GM12878 (cell line): ENCODE data around the gene ZBTB8OS. TPM values are rescaled to one million over a fixed set of nuclear protein-coding genes. Genes with fewer than 3 reads are reported as not detected.

ENCODE experiments used
- BCL3 ChIP-seq: IDR thresholded peaks from 2 replicates; pipeline ENCODE4 v1.6.1; 2011; ENCODE audit warnings: borderline replicate concordance, low read depth, mild to moderate bottlenecking, moderate library complexity, low read length; ENCODE audit not compliant: insufficient read depth, poor library complexity, severe bottlenecking
- CBFB ChIP-seq: IDR thresholded peaks from 2 replicates; pipeline ENCODE4 v1.6.1; 2016; ENCODE audit warnings: antibody characterized with exemption, low read depth
- CEBPZ ChIP-seq: fragments of 150-350 bp; IDR thresholded peaks from 2 replicates; pipeline ENCODE4 v1.6.1; 2016; ENCODE audit warnings: low read depth, low read length
- CUX1 ChIP-seq: IDR thresholded peaks from 2 replicates; pipeline ENCODE4 v1.6.1; 2012; ENCODE audit warnings: improper control_type of control experiment, low read depth, low read length; ENCODE audit not compliant: insufficient replicate concordance
- EED ChIP-seq: sonication (generic); IDR thresholded peaks from 2 replicates; pipeline ENCODE4 v1.6.1; 2016; ENCODE audit warnings: antibody characterized with exemption, low read depth
- FOXM1 ChIP-seq: IDR thresholded peaks from 2 replicates; pipeline ENCODE4 v1.6.1; 2012; ENCODE audit warnings: low read depth, mild to moderate bottlenecking, inconsistent platforms, low read length, moderate library complexity
- HDAC6 ChIP-seq: fragments of 200-600 bp; sonication (generic); IDR thresholded peaks from one replicate; pipeline ENCODE4 v1.8.0; 2017; ENCODE audit warnings: antibody characterized with exemption; ENCODE audit not compliant: unreplicated experiment
- JUND ChIP-seq: IDR thresholded peaks from 2 replicates; pipeline ENCODE4 v1.6.1; 2012; ENCODE audit warnings: low read depth, mild to moderate bottlenecking, low read length, improper control_type of control experiment, moderate library complexity
- MEF2B ChIP-seq: fragments of 450-650 bp; IDR thresholded peaks from 2 replicates; pipeline ENCODE4 v1.6.1; 2018; ENCODE audit warnings: mild to moderate bottlenecking, moderate library complexity; ENCODE audit not compliant: partially characterized antibody, poor library complexity, severe bottlenecking
- MXI1 ChIP-seq: fragments of 150-350 bp; IDR thresholded peaks from 2 replicates; pipeline ENCODE4 v1.6.1; 2011; ENCODE audit warnings: low read depth, mild to moderate bottlenecking, inconsistent platforms, low read length, improper control_type of control experiment
- NFXL1 ChIP-seq: fragments of 450-650 bp; IDR thresholded peaks from 2 replicates; pipeline ENCODE4 v1.6.1; 2017; ENCODE audit warnings: antibody characterized with exemption, mild to moderate bottlenecking, borderline replicate concordance
- RELB ChIP-seq: fragments of 450-650 bp; IDR thresholded peaks from 2 replicates; pipeline ENCODE4 v1.6.1; 2017; ENCODE audit warnings: low read depth, mild to moderate bottlenecking, moderate library complexity
- SPI1 ChIP-seq: IDR thresholded peaks from 2 replicates; pipeline ENCODE4 v1.6.1; 2011; ENCODE audit warnings: low read depth, mild to moderate bottlenecking, low read length, moderate library complexity, borderline replicate concordance; ENCODE audit not compliant: insufficient read depth
- SUPT20H ChIP-seq: IDR thresholded peaks from 2 replicates; pipeline ENCODE4 v1.6.1; 2011; ENCODE audit warnings: low read depth, mild to moderate bottlenecking, low read length, moderate library complexity, borderline replicate concordance; ENCODE audit not compliant: control insufficient read depth
- SUZ12 ChIP-seq: fragments of 200-600 bp; sonication (generic); IDR thresholded peaks from one replicate; pipeline ENCODE4 v1.6.1; 2018; ENCODE audit warnings: antibody characterized with exemption, mild to moderate bottlenecking; ENCODE audit not compliant: unreplicated experiment
- YY1 ChIP-seq: IDR thresholded peaks from 2 replicates; pipeline ENCODE4 v1.6.1; 2011; ENCODE audit warnings: low read depth, mild to moderate bottlenecking, low read length
- polyA plus RNA-seq, 11 experiments: library from polyadenylated mRNA; depleted of rRNA in 4 of 11; unstranded in 6 of 11; stranded (reverse) in 5 of 11; fragments of >200 nt; fragmentation: Nextera tagmentation in 4 of 11; fragmentation: Illumina TruSeq in 1 of 11; extraction: Ambion mirVana in 4 of 11; extraction: Trizol in 1 of 11; gene quantifications; 1 replicate in 1 of 11; 2 replicates in 10 of 11; pipeline versions ENCODE4 v1.2.1 to v1.2.3, GENCODE V29; 2011 to 2016; ENCODE audit warnings: inconsistent platforms in 2 of 11, missing spikeins in 2 of 11, low read depth in 1 of 11
- total RNA-seq, 4 experiments: library from RNA; depleted of rRNA in 3 of 4; stranded (reverse); fragments of >200 nt in 3 of 4; fragmentation: Illumina TruSeq in 1 of 4; extraction: Trizol in 1 of 4; gene quantifications; 2 replicates each; pipeline versions ENCODE4 v1.2.1 to v1.2.3, GENCODE V29; 2013 to 2021

ZBTB8OS gene
- total and polyA plus RNA-seq, 10 of the 15 experiments (the other 5 are each of a cell fraction or from before 2014, with no cell fraction given) = 77.8 to 350 (median 139) TPM

GRCh38 chr1:32619701-32620485 is 30.5 kb downstream of the ZBTB8OS start (continued):
- TF ChIP-seq SPI1 = no peak
- peak; percentile 89; the same call in 1 of the 2 replicates for TF ChIP-seq FOXM1
- TF ChIP-seq CBFB = peak; percentile 83
- no peak for TF ChIP-seq SUPT20H
- no peak for TF ChIP-seq SUZ12
- TF ChIP-seq MXI1 = no peak; the same call in 1 of the 2 replicates
- TF ChIP-seq JUND = peak; percentile 86
- no peak for TF ChIP-seq HDAC6
- TF ChIP-seq YY1 = no peak
- TF ChIP-seq NFXL1 = no peak
- peak; percentile 51; the same call in 1 of the 2 replicates for TF ChIP-seq EED
- peak; percentile 31 for TF ChIP-seq CUX1
- TF ChIP-seq RELB = peak; percentile 31; the same call in 1 of the 2 replicates
- no peak for TF ChIP-seq BCL3
- no peak for TF ChIP-seq MEF2B
- TF ChIP-seq CEBPZ = no peak
